Measurements from ENCODE around the gene FDX2.

DNA sequence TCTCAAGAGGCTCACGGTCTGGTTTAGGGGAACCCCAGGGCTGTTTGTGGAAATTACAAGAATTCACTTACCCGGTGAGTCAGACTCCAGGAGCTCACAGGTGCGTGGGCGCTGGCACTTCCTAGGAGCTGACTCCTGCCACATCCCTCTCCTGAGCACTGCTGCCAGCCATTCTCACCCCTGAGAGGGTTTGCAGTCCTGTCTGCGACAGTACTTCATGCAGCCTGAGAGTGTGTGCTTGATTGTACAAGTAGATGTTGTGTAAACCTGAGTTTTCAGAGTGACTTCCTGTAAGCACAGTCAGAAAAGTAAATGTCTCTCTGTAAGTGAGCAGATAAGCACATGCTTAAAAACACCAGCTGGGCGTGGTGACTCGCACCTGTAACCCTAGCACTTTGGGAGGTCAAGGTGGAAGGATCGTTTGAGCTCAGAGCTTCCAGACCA, 55.7 kb downstream of the FDX2 start:
- TF ChIP-seq POLR2A (IDR thresholded peaks at IDR 0.05) (no peak), CTCF (IDR thresholded peaks at IDR 0.05) (no peak)
